ENCODE results near the gene NEU1.
A peak's percentile ranks its signal among the peaks of the same experiment; 100 is the strongest.
"Not testable (repeated sequence)": the region's sequence is repeated elsewhere in the genome, so short reads cannot be mapped to it uniquely, and the experiment has no call there.

NEU1 gene

DNA sequence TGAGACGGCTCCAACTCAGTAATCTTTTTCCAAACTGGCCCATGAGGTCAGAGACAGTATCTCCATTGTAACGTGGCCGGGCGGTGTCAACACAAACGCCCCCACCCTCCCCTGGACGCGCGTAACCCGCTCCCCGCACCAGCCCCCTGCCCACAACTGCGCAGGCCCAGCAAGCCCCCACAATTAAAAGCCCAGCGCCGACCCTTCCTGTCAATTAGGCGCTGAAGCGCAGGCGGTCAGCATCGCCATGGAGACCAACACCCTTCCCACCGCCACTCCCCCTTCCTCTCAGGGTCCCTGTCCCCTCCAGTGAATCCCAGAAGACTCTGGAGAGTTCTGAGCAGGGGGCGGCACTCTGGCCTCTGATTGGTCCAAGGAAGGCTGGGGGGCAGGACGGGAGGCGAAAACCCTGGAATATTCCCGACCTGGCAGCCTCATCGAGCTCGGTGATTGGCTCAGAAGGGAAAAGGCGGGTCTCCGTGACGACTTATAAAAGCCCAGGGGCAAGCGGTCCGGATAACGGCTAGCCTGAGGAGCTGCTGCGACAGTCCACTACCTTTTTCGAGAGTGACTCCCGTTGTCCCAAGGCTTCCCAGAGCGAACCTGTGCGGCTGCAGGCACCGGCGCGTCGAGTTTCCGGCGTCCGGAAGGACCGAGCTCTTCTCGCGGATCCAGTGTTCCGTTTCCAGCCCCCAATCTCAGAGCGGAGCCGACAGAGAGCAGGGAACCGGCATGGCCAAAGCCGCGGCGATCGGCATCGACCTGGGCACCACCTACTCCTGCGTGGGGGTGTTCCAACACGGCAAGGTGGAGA, 47.4 kb downstream of the NEU1 start, which contains the start of the genes HSPA1A and HSPA1L:
Gene HSPA1A, plus strand, starts transcription at position 519 of the 814 bp plus-strand sequence. Its CDS starts 214 bp downstream, at position 733.
Gene HSPA1L, minus strand, starts transcription at position 259 of the 814 bp plus-strand sequence. CDS start 3,311 bp downstream, outside the sequence.
- peak; percentile 87 for DNase-seq

DNA sequence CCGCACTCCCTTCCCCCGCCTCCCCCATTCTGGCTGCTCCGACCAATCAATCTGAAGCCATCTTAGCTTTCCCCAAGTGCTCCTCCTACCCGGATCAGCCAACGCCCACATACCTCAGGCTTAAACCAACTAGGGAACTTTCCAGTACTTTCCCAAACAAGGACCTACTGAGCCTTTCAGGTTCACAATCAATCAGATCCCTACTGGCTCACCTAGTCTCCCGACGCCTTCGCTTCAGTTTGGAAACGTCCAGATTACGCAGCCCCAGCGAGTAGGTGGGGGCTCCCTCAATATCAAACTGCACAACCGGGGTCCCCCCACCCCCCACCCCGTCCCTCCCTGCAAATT, 48.0 kb downstream of the NEU1 start:
- peak; percentile 72 for DNase-seq

DNA sequence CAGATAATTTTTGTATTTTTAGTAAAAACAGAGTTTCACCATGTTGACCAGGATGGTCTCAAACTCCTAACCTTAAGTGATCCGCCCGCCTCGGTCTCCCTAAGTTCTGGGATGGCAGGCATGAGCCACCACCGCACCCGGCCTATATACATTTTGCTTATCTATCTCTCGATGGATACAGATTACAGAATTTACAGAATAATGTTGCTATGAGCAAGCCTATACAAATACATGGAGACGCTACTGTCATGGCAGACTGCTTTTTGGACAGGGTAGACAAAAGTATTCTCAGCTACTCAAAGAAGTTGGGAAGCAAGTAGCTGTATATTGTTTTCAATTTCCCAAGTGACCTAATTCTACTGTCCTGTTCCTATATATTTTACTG, 49.2 kb downstream of the NEU1 start:
- no peak for DNase-seq

DNA sequence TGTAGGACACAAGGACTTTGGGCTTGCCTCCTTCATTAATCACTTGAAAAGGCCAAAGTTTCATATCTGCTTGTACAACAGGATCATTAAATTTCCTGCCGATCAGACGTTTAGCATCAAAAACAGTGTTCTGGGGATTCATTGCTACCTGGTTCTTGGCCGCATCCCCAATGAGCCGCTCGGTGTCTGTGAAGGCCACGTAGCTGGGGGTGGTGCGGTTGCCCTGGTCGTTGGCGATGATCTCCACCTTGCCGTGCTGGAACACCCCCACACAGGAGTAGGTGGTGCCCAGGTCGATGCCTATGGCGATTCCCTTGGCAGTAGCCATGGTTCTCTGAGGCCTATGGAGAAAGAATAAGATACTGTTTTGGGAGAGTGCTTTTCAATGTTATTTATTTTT, 51.0 kb downstream of the NEU1 start:
- DNase-seq: no peak

DNA sequence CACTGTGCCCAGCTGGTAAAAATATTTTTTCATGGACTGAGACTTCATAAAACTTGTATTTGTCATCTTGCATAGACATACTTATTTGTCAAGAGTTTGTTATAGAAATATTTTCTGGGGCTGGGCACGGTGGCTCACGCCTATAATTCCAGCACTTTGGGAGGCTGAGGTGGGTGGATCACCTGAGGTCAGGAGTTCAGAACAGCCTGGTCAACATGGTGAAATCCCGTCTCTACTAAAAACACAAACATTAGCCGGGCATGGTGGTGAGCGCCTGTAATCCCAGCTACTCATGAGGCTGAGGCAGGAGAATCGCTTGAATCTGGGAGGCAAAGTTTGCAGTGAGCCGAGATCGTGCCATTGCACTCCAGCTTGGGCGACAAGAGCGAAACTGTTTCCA, 54.0 kb downstream of the NEU1 start:
- DNase-seq: not testable (repeated sequence)

All from CD4-positive, alpha-beta T cell treated with Interferon gamma for 1 hour (primary cell).